Suprapubic skin (tissue), 4 donors: ENCODE measurements around the gene BCL3. TPM values are rescaled to one million over a fixed set of nuclear protein-coding genes. Genes with fewer than 3 reads are reported as not detected.
A peak's percentile ranks its signal among the peaks of the same experiment; 100 is the strongest.
"Not testable (repeated sequence)": the region's sequence is repeated elsewhere in the genome, so short reads cannot be mapped to it uniquely, and the experiment has no call there.

Experiments
- DNase-seq, 2 donors: peaks; one replicate each; pipeline ENCODE4 v3.0.0-alpha.2; 2019; ENCODE audit warnings: low spot score in 2 of 2
- H3K27ac ChIP-seq: fragments of 200-600 bp; sonication (generic); one replicate; pipeline ENCODE4 v1.5.1; 2019
- H3K27me3 ChIP-seq: fragments of 200-600 bp; sonication (generic); one replicate; pipeline ENCODE4 v1.5.1; 2019
- H3K36me3 ChIP-seq: fragments of 200-600 bp; sonication (generic); one replicate; pipeline ENCODE4 v1.5.1; 2019
- H3K4me1 ChIP-seq: fragments of 200-600 bp; sonication (generic); one replicate; pipeline ENCODE4 v1.5.1; 2019
- H3K4me3 ChIP-seq: fragments of 200-600 bp; sonication (generic); one replicate; pipeline ENCODE4 v1.5.1; 2019; ENCODE audit warnings: mild to moderate bottlenecking
- H3K9me3 ChIP-seq: fragments of 200-600 bp; sonication (generic); one replicate; pipeline ENCODE4 v1.5.1; 2019
- CTCF ChIP-seq, 2 donors: fragments of 200-600 bp in 1 of 2; fragments of 450-650 bp in 1 of 2; sonication (generic) in 1 of 2; IDR thresholded peaks; one replicate each; pipeline ENCODE4 v1.5.1; 2016 to 2019; ENCODE audit warnings: antibody characterized with exemption in 2 of 2, mild to moderate bottlenecking in 1 of 2, moderate library complexity in 1 of 2
- EP300 ChIP-seq: sonication (generic); formaldehyde crosslinking; IDR thresholded peaks from one replicate; pipeline ENCODE4 v1.6.1; 2017; ENCODE audit warnings: antibody characterized with exemption
- POLR2A ChIP-seq, 2 donors: fragments of 450-650 bp; IDR thresholded peaks; one replicate each; pipeline ENCODE4 v1.6.1; 2017; ENCODE audit warnings: antibody characterized with exemption in 2 of 2, mild to moderate bottlenecking in 2 of 2, moderate library complexity in 2 of 2
- POLR2AphosphoS5 ChIP-seq, 3 donors: sonication (generic); formaldehyde crosslinking; IDR thresholded peaks; one replicate each; pipeline ENCODE4 v1.6.1; 2017; ENCODE audit warnings: antibody characterized with exemption in 3 of 3
- WGBS: methylation state at CpG from one replicate; pipeline ENCODE4 v1.1.5; 2018; 5-methylcytosine and 5-hydroxymethylcytosine counted together
- total RNA-seq, 4 donors: library from RNA; depleted of rRNA; stranded (reverse); fragments of >200 nt; gene quantifications; one replicate each; pipeline ENCODE4 v1.1.0, GENCODE V29; 2016

The BCL3 gene
- total RNA-seq, 4 donors from 2014 or later, result 13.9 to 29.1 (median 17.9) TPM

GRCh38 chr19:44717603-44718002 is 30.9 kb upstream of the BCL3 start:
- Histone ChIP-seq H3K36me3 (no peaks in the 10 kb centered on the region), H3K4me3 (no peak overlapping the region), H3K27ac (peak overlapping the region; percentile 68), H3K4me1 (peaks cover 14% of the 10 kb centered on the region), H3K27me3 (no peaks in the 10 kb centered on the region), H3K9me3 (no peaks in the 10 kb centered on the region)
- DNase-seq, result no peak
- 83% methylated on average over 6 of the region's 6 CpGs for WGBS
- TF ChIP-seq CTCF (IDR thresholded peaks at IDR 0.05) (no peak), POLR2A (IDR thresholded peaks at IDR 0.05) (no peak), POLR2AphosphoS5 (IDR thresholded peaks at IDR 0.05) (no peak), EP300 (no peak)

- DNase-seq, result no peak
- TF ChIP-seq POLR2AphosphoS5 (IDR thresholded peaks at IDR 0.05), result no peak
- no peak for TF ChIP-seq EP300
- TF ChIP-seq POLR2A (IDR thresholded peaks at IDR 0.05), result no peak
- no peak for TF ChIP-seq CTCF (IDR thresholded peaks at IDR 0.05)
- no peaks in the 10 kb centered on the region for H3K27me3 ChIP-seq
- 50% methylated on average over 11 of the region's 11 CpGs for WGBS
- H3K4me1 ChIP-seq, result peaks cover 24% of the 10 kb centered on the region
- H3K27ac ChIP-seq, result peak overlapping the region; percentile 68
- no peaks in the 10 kb centered on the region for H3K9me3 ChIP-seq
- H3K36me3 ChIP-seq, result no peaks in the 10 kb centered on the region
- H3K4me3 ChIP-seq, result no peak overlapping the region
These were observed 29.9 kb upstream of the BCL3 start for GRCh38 chr19:44718441-44719261.

- 79% methylated on average over 8 of the region's 8 CpGs for WGBS
- H3K27me3 ChIP-seq, result no peaks in the 10 kb centered on the region
- TF ChIP-seq POLR2AphosphoS5 (IDR thresholded peaks at IDR 0.05), result no peak
- no peak for TF ChIP-seq POLR2A (IDR thresholded peaks at IDR 0.05)
- no peak for TF ChIP-seq EP300
- no peak for TF ChIP-seq CTCF (IDR thresholded peaks at IDR 0.05)
- peaks cover 31% of the 10 kb centered on the region for H3K4me1 ChIP-seq
- no peak for DNase-seq
- no peaks in the 10 kb centered on the region for H3K36me3 ChIP-seq
- H3K4me3 ChIP-seq, result no peak overlapping the region
- no peak overlapping the region for H3K27ac ChIP-seq
- no peaks in the 10 kb centered on the region for H3K9me3 ChIP-seq
These were observed 29.2 kb upstream of the BCL3 start for GRCh38 chr19:44719262-44719701.

- H3K4me3 ChIP-seq, DNase-seq, H3K36me3 ChIP-seq, H3K27me3 ChIP-seq, H3K9me3 ChIP-seq, H3K27ac ChIP-seq: not testable (repeated sequence)
- H3K4me1 ChIP-seq, result peaks cover 42% of the 10 kb centered on the region
- WGBS, result 93% methylated on average over 9 of the region's 9 CpGs
These were observed 28.1 kb upstream of the BCL3 start for GRCh38 chr19:44720396-44720795.

GRCh38 chr19:44720945-44721344 is 27.6 kb upstream of the BCL3 start:
- no peaks in the 10 kb centered on the region for H3K36me3 ChIP-seq
- no peaks in the 10 kb centered on the region for H3K9me3 ChIP-seq
- 70% methylated on average over 6 of the region's 6 CpGs for WGBS
- DNase-seq, result no peak
- H3K4me3 ChIP-seq, result no peak overlapping the region
- H3K27me3 ChIP-seq, result no peaks in the 10 kb centered on the region
- H3K4me1 ChIP-seq, result peaks cover 45% of the 10 kb centered on the region
- H3K27ac ChIP-seq, result no peak overlapping the region
- TF ChIP-seq POLR2A (IDR thresholded peaks at IDR 0.05) (no peak), CTCF (IDR thresholded peaks at IDR 0.05) (no peak), POLR2AphosphoS5 (IDR thresholded peaks at IDR 0.05) (no peak), EP300 (no peak)

GRCh38 chr19:44721369-44721768 is 27.1 kb upstream of the BCL3 start:
- 74% methylated on average over 5 of the region's 5 CpGs for WGBS
- H3K4me1 ChIP-seq, result peaks cover 45% of the 10 kb centered on the region
- not testable (repeated sequence) for H3K27ac ChIP-seq, H3K27me3 ChIP-seq, H3K36me3 ChIP-seq, H3K9me3 ChIP-seq, DNase-seq, H3K4me3 ChIP-seq
